A673 (cell line): ENCODE results near the gene PTK6.

Experiments
- EZH2 ChIP-seq: fragments of 200-600 bp; sonication (generic); IDR thresholded peaks from 2 replicates; pipeline ENCODE4 v1.6.1; 2017; ENCODE audit warnings: borderline replicate concordance, low read depth, mild to moderate bottlenecking, mixed read lengths, antibody characterized with exemption, low read length; ENCODE audit not compliant: poor library complexity, severe bottlenecking
- TF ChIP-seq, protein P1 (sequence below): fragments of 300-800, 200-600 bp; sonication (generic); conservative IDR thresholded peaks from 2 replicates; pipeline ENCODE4 v1.5.1; 2017; ENCODE audit warnings: low read depth, mild to moderate bottlenecking, antibody characterized with exemption, low read length, moderate library complexity, mixed read lengths

DNA sequence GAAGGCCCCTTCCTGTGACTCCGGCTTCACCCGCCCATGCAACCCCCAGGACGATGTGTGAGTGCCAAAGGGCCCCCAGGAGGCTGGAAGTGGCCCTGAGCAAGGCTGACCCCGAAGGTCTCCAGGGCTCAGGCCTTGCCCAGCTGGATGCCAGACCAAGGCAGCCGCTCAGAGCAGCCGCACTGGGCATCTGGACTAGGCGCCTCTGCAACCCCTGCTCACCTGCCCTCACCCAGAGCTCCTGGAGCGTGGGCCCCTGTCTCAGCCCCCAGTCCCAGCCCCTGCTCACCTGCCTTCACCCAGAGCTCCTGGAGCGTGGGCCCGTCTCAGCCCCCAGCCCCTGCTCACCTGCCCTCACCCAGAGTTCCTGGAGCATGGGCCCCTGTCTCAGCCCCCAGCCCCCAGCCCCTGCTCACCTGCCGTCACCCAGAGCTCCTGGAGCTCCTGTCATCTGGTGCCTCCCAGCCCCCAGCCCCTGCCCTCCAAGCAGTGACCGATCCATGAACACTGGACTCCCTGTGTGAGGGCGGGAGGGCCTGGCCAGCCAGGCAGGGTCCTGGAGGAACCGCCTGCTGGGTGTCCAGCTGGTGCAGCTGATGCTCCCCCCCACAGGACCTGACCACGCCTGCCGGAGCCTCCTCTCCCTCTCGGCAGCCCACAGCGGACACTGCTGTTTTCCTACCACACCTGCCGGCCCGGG, 9.2 kb upstream of the PTK6 start:
- TF ChIP-seq, protein P1, sequence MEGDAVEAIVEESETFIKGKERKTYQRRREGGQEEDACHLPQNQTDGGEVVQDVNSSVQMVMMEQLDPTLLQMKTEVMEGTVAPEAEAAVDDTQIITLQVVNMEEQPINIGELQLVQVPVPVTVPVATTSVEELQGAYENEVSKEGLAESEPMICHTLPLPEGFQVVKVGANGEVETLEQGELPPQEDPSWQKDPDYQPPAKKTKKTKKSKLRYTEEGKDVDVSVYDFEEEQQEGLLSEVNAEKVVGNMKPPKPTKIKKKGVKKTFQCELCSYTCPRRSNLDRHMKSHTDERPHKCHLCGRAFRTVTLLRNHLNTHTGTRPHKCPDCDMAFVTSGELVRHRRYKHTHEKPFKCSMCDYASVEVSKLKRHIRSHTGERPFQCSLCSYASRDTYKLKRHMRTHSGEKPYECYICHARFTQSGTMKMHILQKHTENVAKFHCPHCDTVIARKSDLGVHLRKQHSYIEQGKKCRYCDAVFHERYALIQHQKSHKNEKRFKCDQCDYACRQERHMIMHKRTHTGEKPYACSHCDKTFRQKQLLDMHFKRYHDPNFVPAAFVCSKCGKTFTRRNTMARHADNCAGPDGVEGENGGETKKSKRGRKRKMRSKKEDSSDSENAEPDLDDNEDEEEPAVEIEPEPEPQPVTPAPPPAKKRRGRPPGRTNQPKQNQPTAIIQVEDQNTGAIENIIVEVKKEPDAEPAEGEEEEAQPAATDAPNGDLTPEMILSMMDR: no peak
- no peak for TF ChIP-seq EZH2
